HG02973 (cell line): Measurements from ENCODE around the gene FRA10AC1.
"Not testable (repeated sequence)": the region's sequence is repeated elsewhere in the genome, so short reads cannot be mapped to it uniquely, and the experiment has no call there.

ENCODE experiments used
- ATAC-seq: cut with Tn5 transposase; IDR thresholded peaks from one replicate; pipeline ENCODE4 v1.9.1; 2021; ENCODE audit warnings: moderate library complexity; ENCODE audit not compliant: unreplicated experiment

FRA10AC1 gene

GRCh38 chr10:93703841-93704240 lies 1.4 kb upstream of the FRA10AC1 start:
- ATAC-seq, result no peak

- no peak for ATAC-seq
Measured at GRCh38 chr10:93703066-93703465, 674 bp upstream of the FRA10AC1 start.

- ATAC-seq, result peak; percentile 25
Measured at GRCh38 chr10:93701866-93702209, 554 bp downstream of the FRA10AC1 start.

GRCh38 chr10:93697207-93697606 lies 5.2 kb downstream of the FRA10AC1 start:
- no peak for ATAC-seq

GRCh38 chr10:93696582-93696981 lies 5.8 kb downstream of the FRA10AC1 start:
- ATAC-seq, result not testable (repeated sequence)

- ATAC-seq, result no peak
Measured at GRCh38 chr10:93695740-93696139, 6.7 kb downstream of the FRA10AC1 start.

GRCh38 chr10:93687737-93688136 lies 14.7 kb downstream of the FRA10AC1 start:
- ATAC-seq, result no peak

GRCh38 chr10:93680412-93681047 lies 21.9 kb downstream of the FRA10AC1 start:
- ATAC-seq, result no peak

GRCh38 chr10:93678805-93679587 lies 23.4 kb downstream of the FRA10AC1 start:
- no peak for ATAC-seq

- ATAC-seq, result no peak
Measured at GRCh38 chr10:93678386-93678785, 24.0 kb downstream of the FRA10AC1 start.

- no peak for ATAC-seq
Measured at GRCh38 chr10:93673791-93674190, 28.6 kb downstream of the FRA10AC1 start.

- no peak for ATAC-seq
Measured at GRCh38 chr10:93672890-93673289, 29.5 kb downstream of the FRA10AC1 start.

GRCh38 chr10:93672022-93672678 lies 30.2 kb downstream of the FRA10AC1 start:
- ATAC-seq, result no peak

- ATAC-seq, result no peak
Measured at GRCh38 chr10:93671042-93671441, 31.4 kb downstream of the FRA10AC1 start.

- no peak for ATAC-seq
Measured at GRCh38 chr10:93670372-93670771, 32.0 kb downstream of the FRA10AC1 start.

- no peak for ATAC-seq
Measured at GRCh38 chr10:93667795-93668194, 34.6 kb downstream of the FRA10AC1 start.

- no peak for ATAC-seq
Measured at GRCh38 chr10:93666030-93666429, 36.4 kb downstream of the FRA10AC1 start.

- ATAC-seq, result no peak
Measured at GRCh38 chr10:93657757-93658156, 44.6 kb downstream of the FRA10AC1 start.

- no peak for ATAC-seq
Measured at GRCh38 chr10:93656155-93656554, 46.2 kb downstream of the FRA10AC1 start.

GRCh38 chr10:93654201-93654600 lies 48.2 kb downstream of the FRA10AC1 start:
- ATAC-seq, result no peak

- ATAC-seq, result no peak
Measured at GRCh38 chr10:93652857-93653256, 49.5 kb downstream of the FRA10AC1 start.

- no peak for ATAC-seq
Measured at GRCh38 chr10:93639791-93640190, 62.6 kb downstream of the FRA10AC1 start.
